ENCODE measurements around the gene CRYGN. TPM values are rescaled to one million over a fixed set of nuclear protein-coding genes. Genes with fewer than 3 reads are reported as not detected.

Gene CRYGN
- total and polyA plus RNA-seq, 9 of the 15 experiments (the other 6 are each of a cell fraction or from before 2014, with no cell fraction given) = not detected

DNA sequence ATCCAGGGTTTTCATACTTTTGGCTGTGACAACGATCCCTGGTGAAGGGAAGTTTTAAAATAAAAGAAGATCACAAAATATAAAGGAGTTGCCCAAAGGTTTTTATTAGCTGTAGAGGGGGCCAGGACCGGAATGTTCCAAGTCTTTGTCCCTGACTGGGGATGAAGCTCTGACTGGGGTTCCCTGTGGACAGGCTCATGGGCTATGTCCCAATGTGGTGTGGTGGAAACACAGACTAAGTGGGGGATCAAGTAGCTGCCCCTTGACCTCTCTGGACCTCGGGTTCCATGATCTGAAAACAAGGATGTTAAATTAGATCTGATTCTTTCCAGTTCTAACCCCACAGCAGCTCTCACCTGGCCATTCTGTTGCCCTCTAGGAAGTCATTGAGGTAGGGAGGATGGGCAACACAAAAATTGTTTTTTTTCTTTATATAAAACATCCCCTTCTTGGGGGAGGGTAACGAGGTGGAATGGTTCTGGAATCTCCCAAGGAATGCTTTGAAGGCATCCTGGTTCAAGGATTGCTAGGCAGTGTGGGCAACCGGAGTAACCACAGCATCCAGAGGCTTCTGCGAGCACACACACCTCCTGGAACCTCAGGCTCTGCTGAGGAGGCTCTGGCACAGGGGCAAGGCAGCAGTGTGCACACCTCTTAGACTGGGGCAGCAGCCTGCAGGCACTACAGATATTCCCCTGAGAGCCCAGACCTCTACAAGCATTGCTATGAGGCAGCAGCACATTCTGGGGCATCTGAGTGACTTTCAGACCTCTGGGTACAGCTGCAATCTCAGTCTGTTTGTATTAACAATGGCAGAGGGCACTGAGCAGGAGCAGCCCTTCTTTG lies 21.4 kb upstream of the CRYGN start:
- Histone ChIP-seq H3K9ac (ENCODE audit: insufficient read depth in 1 of 2, low read depth in 2 of 2, low read length in 2 of 2) (no peak overlapping the region), H2AFZ (ENCODE audit: low read depth, low read length) (no peak overlapping the region), H3K27ac (ENCODE audit: extremely low read depth, low read depth, low read length) (no peak overlapping the region), H3K27me3 (ENCODE audit: control insufficient read depth in 2 of 2, insufficient read depth in 2 of 2, low read length in 2 of 2) (peaks cover 31 to 41% of the 10 kb centered on the region in 2 experiments; a peak in 4 of 5 replicates), H3K36me3 (ENCODE audit: control insufficient read depth, insufficient read depth, low read length) (peaks cover 12% of the 10 kb centered on the region), H3K4me1 (replicated peaks in 1 of 2; ENCODE audit: control insufficient read depth in 2 of 2, insufficient read depth in 2 of 2, low read length in 2 of 2) (no peaks in the 10 kb centered on the region), H3K9me1 (ENCODE audit: control insufficient read depth, insufficient read depth, low read length) (no peaks in the 10 kb centered on the region), H3K4me3 (no peak overlapping the region), H3K9me3 (replicated peaks; ENCODE audit: control insufficient read depth, insufficient read depth, low read depth, low read length) (peaks cover 8% of the 10 kb centered on the region), H4K20me1 (replicated peaks; ENCODE audit: control insufficient read depth, insufficient read depth, low read length) (no peaks in the 10 kb centered on the region), H3K79me2 (ENCODE audit: control insufficient read depth, insufficient read depth, low read length) (no peaks in the 10 kb centered on the region), H3K4me2 (ENCODE audit: insufficient read depth, low read length) (no peak overlapping the region)
- BruUV-seq (replicated peaks) = no TSS peak
- in situ Hi-C loops (cut with MboI) = no loop called here
- no peak for DNase-seq (ENCODE audit: extremely low read depth in 1 of 4, low spot score in 3 of 4)
- CTCF ChIA-PET (ENCODE audit: low intra/inter-chr PET ratio) = no interaction called here
- intact Hi-C loops (cut with micrococcal nuclease) = no loop called here
- 48% methylated on average over 6 of the region's 6 CpGs for WGBS (ENCODE audit: insufficient coverage, low coverage, missing lambda C conversion rate)
- TF ChIP-seq ZFP30 (CRISPR knock-in tag; IDR thresholded peaks at IDR 0.05; ENCODE audit: borderline replicate concordance) (no peak), HDAC3 (IDR thresholded peaks at IDR 0.05; ENCODE audit: borderline replicate concordance, partially characterized antibody) (no peak), ZNF778 (CRISPR knock-in tag; IDR thresholded peaks at IDR 0.05) (no peak), MNT (conservative IDR thresholded peaks at IDR 0.05) (no peak), SNIP1 (IDR thresholded peaks at IDR 0.05; ENCODE audit: low read depth) (no peak), ZNF224 (CRISPR knock-in tag; IDR thresholded peaks at IDR 0.05) (no peak), SREBF1 (IDR thresholded peaks at IDR 0.05; ENCODE audit: borderline replicate concordance, low read depth, low read length) (no peak)
- TF ChIP-seq, protein P1, sequence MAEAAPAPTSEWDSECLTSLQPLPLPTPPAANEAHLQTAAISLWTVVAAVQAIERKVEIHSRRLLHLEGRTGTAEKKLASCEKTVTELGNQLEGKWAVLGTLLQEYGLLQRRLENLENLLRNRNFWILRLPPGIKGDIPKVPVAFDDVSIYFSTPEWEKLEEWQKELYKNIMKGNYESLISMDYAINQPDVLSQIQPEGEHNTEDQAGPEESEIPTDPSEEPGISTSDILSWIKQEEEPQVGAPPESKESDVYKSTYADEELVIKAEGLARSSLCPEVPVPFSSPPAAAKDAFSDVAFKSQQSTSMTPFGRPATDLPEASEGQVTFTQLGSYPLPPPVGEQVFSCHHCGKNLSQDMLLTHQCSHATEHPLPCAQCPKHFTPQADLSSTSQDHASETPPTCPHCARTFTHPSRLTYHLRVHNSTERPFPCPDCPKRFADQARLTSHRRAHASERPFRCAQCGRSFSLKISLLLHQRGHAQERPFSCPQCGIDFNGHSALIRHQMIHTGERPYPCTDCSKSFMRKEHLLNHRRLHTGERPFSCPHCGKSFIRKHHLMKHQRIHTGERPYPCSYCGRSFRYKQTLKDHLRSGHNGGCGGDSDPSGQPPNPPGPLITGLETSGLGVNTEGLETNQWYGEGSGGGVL (CRISPR knock-in tag; IDR thresholded peaks at IDR 0.05) = no peak
- POLR2A ChIA-PET = interaction anchor here (0.7 to 1.8 kb wide), 3 partner anchors 10 to 140 kb away, joined by 4 to 10 read pairs (median 4); no protein-coding TSS in a partner anchor
- ATAC-seq = no peak
- FAIRE-seq = no peak
